GM19438 (cell line): ENCODE data around the gene ARFGAP2.
"Not testable (repeated sequence)": the region's sequence is repeated elsewhere in the genome, so short reads cannot be mapped to it uniquely, and the experiment has no call there.

Experiments used
- ATAC-seq: cut with Tn5 transposase; IDR thresholded peaks from one replicate; pipeline ENCODE4 v1.9.1; 2021; ENCODE audit warnings: low read depth; ENCODE audit not compliant: unreplicated experiment

ARFGAP2 gene

DNA sequence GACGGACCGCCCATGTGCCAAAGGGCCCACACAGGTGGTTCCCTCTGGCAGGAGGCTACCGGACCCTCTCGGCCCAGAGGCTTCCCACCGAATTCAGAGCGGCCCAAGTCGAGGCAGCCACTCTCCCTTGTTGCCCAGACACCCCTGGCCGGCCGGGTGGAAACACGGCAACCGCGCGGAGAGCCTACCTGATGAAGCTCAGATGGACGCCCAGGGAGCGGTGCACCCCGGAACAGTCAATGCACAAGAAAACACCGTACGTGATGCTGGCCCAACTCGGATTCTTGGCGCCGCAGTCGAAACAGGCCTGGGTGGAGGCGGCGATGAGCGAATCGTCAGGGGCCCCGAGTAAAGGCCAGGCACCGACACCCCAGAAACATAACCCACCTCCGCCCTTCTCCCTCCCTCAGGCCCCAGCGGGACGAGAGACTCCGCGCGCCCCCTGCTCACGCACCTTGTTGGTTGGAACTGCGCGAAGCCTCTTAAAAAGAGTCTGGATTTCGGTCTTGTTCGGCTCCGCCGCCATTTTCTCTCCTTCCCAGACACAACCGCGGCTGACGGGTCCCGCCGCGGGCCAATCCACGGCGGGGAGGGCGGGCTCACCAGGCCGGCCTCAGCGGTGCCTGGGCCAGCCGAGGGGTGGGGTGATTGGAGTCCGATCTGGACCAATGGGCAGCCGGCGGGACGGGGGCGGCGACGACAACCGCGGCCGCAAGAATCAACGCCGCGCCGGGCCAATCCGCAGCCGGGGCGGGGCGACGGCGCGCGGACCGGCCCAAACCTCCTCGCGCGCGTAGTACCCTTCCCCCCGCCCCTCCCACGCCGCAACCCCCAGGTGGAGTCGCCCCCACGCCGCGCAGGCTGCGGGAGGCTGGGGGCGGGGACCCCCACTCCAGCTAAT is at the start of gene ARFGAP2:
ARFGAP2 (minus strand) TSS at position 552 of the 901 bp plus-strand sequence; CDS start at position 526, 26 bp downstream.
- ATAC-seq, result peak; percentile 79

DNA sequence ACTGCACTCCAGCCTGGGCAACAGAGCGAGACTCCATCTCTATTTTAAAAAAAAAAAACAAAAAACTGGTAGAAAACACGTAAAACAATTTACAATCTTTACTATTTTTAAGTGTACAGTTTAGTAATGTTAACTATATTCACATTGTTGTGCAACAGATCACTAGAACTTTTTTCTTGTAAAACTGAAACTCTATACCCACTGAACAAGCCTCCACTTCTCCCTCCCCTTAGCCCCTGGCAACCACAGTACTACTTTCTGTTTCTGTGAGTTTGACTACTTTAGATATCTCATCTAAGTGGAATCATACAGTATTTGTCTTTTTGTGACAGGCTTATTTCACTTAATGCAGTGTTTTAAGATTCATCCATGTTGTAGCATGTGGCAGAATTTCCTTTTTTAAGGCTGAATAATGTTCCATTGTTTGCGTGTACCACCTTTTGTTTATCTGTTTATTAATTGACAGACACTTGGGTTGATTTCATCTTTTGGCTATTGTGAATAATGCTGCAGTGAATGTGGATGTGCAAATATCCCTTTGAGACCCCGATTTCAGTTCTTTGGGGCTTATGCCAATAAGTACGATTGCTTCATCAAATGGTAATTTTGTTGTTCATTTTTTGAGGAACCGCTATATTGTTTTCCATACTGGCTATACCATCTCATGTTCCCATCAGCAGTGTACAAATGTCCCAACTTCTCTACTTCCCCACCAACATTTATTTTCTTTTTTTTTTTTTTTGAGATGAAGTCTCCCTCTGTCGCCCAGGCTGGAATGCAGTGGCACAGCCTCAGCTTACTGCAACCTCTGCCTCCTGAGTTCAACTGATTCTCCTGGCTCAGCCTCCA is 49.1 kb upstream of the ARFGAP2 start:
- ATAC-seq, result peak; percentile 74

DNA sequence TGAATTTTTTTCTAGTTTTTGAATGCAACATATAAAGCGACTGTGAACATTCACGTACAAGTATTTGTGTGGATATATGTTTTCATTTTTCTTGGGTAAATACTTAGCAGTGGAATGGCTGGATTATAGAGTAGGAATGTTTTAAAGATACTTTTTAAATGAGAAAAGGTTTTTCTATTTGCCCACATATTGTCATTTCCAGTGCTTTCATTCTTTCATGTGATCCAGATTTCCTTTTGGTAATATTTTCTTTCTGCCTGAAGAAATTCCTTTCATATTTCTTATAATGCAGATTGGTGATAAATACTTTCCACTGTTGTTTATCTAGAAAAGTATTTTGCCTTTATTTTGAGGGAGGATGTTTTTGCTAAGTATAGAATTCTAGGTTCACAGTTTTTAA is 46.0 kb upstream of the ARFGAP2 start:
- no peak for ATAC-seq

- no peak for ATAC-seq
Observed at GRCh38 chr11:47220401-47220821, 43.7 kb upstream of the ARFGAP2 start.

DNA sequence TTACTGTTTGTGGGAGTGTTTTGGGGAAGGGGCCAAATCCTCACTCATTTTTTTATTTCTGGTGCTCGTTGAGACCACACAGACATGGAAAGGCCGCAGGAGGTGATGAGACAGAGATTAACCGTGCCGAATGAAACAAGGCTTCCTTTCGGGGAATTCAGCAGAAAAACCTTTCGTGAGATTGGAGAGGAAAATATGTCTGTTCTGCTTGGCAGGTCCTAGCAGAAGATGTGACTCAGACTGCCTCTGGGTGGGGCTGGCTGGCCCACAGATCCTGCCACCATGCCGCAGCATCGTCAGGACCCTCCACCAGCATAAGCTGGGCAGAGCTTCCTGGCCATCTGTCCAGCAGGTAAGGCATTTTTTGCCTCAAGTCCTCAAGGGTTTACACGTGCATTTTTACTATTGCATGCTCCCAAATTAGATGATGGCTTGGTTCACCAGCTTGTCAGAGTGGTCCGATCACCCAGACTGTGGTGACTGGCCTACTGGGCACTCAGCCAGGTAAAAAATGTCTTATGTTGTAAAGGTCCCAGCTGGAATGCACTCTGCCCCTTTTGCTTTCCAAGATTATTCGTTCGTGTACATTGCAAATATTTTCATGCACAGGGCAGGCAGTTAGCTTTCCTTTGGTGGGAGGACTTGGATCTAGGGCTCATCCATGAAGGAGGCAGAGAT is 39.6 kb upstream of the ARFGAP2 start:
- no peak for ATAC-seq

DNA sequence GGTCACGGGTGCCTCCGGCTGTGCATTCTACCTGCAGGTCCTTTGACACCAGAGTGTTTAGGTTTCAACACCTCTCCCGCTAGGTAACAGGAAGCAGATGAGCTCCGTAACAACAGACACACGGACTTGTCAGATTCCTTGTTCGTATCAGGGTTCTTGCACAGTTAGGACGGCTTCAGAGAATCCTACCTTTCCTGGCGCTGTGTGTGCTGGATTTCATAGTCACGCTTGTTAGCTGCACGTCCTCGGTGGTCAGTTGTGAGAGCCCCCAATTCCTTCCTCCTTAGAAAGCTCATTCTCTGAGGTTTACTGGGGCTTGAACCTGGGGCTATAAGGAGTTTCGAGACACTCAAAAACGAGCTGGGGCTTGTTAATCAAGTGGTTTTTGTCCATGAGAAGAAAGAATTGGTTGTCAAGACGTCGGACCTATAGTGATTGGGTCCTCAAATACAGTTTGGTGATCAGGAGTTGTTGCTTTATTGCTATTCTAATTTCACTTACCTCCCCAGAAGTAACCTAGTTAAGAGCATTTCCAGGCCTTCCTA is 38.8 kb upstream of the ARFGAP2 start:
- no peak for ATAC-seq

- ATAC-seq, result peak; percentile 58
Observed at GRCh38 chr11:47213950-47214565, 37.4 kb upstream of the ARFGAP2 start.

DNA sequence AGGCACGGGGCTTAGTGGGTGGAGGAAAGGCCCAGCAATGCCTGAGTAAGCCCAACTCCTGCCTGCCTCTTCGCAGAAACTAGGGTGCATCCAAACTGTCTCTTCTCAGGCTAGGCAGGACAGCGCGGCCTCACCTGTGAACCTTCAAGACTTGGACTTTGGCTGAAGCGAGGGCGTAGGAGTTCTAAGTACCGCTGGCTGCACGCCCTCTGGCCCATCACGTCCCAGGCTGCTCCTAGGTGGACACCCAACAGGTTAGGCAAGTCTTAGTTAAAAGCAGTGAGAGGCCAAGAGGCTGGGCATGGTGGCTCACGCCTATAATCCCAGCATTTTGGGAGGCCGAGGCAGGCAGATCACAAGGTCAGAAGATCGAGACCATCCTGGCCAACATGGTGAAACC is 36.3 kb upstream of the ARFGAP2 start:
- no peak for ATAC-seq

- ATAC-seq, result no peak
Observed at GRCh38 chr11:47208628-47209027, 31.9 kb upstream of the ARFGAP2 start.

DNA sequence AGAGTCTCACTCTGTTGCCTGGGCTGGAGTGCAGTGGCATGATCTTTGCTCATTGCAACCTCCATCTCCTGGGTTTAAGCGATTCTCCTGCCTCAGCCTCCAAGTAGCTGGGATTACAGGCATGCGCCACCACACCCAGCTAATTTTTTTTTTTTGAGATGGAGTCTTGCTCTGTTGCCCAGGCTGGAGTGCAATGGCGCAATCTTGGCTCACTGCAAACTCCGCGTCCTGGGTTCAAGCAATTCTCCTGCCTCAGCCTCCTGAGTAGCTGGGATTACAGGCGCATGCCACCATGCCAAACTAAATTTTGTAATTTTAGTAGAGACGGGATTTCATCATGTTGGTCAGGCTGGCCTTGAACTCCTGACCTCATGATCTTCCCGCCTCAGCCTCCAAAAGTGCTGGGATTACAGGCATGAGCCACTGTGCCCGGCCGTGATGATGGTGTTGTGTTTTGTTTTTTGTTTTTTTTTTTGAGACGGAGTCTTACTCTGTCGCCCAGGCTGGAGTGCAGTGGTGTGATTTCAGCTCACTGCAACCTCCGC is 31.4 kb upstream of the ARFGAP2 start:
- not testable (repeated sequence) for ATAC-seq

GRCh38 chr11:47207459-47207858 is 30.8 kb upstream of the ARFGAP2 start:
- no peak for ATAC-seq

DNA sequence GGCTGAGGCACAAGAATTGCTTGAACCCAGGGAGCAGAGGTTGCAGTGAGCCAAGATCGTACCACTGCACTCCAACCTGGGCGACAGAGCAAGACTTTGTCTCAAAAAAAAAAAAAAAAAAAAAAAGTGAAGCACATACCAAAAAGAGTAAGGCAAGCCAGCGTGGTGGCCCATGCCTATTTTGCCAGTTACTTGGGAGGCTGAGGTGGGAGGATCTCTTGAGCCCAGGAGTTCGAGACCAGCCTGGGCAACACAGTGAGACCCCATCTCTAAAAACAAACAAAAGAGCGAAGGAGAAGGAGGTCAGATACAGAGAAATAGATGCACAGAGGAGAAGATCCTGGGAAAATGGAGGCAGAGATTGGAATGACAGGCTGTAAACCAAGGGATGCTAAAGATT is 29.9 kb upstream of the ARFGAP2 start:
- ATAC-seq, result not testable (repeated sequence)

DNA sequence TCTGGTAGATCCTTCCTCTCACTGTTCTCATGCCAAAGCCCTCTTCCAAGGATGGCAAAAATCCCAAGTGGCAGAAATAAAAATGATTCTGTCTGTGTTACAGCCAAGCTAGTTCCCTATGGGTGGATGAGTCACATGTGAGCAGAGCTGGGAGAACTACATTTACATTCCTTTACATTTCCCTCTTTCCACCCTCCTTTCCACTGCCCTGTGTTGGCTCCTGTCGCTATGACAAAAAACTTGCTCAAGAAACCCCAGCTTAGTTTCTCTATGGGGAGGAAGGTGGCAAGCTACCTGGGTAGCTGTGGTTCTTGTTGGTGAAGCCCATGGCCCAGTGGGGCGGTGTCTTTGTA is 27.9 kb upstream of the ARFGAP2 start:
- no peak for ATAC-seq

DNA sequence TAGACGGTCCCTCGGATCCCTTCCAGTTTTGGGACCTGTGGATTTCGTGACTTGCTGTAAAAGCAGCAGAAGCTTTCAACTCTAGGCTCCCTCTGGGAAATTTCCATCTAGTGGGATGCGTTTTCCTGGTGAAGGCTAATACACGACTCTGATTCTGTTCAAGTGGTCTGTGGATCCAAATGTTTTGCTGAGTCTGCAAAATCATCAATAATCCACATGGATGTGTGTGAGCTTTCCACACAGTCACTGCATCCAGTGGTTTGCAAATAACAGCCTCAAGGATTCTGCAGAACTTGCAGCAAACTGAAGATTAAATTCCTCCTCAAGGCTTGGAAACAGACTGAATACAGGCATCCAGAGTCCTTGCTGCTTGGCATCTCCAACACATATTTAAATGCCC is 25.9 kb upstream of the ARFGAP2 start:
- no peak for ATAC-seq

DNA sequence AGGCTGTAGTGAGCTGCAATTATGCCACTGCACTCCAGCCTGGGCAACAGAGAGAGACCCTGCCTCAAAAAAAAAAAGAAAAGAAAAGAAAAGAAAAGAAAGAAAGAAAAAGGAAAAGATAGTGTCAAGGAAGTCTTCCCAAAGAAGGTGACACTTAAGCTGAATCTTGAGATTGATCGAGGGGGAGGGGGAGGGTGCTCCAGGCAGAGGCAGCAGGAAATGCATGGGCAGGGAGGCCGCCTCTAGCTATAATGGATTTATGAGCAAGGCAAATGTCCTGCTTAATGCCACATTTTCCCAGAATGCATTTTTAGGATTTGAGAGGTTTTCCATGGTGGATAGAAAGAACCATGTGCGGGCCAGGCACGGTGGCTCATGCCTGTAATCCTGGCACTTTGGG is 24.3 kb upstream of the ARFGAP2 start:
- no peak for ATAC-seq

GRCh38 chr11:47198161-47198560 is 21.5 kb upstream of the ARFGAP2 start:
- ATAC-seq, result not testable (repeated sequence)

GRCh38 chr11:47192111-47192510 is 15.4 kb upstream of the ARFGAP2 start:
- ATAC-seq, result no peak

DNA sequence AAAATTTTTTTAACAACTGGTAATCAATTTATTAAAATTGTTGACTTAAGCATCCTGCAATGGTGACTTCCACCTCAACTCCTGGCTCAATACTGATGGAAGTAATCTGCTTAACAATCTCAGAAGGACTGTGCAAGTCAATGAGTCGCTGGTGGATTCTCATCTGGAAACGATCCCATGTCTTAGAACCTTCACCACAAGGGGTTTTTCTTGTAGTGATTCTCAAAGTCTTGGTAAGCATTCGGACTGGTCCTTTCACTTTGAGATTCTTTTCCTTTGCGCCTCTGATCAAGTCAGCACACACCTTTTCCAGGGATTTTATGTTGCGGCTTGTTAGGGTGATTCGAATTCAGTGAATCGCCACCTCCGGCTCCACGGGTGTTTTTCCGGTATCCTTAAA is 14.5 kb upstream of the ARFGAP2 start:
- not testable (repeated sequence) for ATAC-seq

GRCh38 chr11:47189100-47189834 is 12.6 kb upstream of the ARFGAP2 start:
- no peak for ATAC-seq
